ENCODE measurements around the gene PDE6C. TPM values are rescaled to one million over a fixed set of nuclear protein-coding genes. Genes with fewer than 3 reads are reported as not detected.

PDE6C gene
- total RNA-seq, 2 donors from 2014 or later: not detected

- Histone ChIP-seq H3K9me3 (no peaks in the 10 kb centered on the region), H3K4me1 (no peaks in the 10 kb centered on the region), H3K27me3 (no peaks in the 10 kb centered on the region), H3K4me3 (no peak overlapping the region), H3K27ac (no peak overlapping the region), H3K36me3 (no peaks in the 10 kb centered on the region)
- no peak for TF ChIP-seq CTCF (IDR thresholded peaks at IDR 0.05)
- no peak for DNase-seq (ENCODE audit: low spot score)
Measured at GRCh38 chr10:93615576-93616235, 3.4 kb downstream of the PDE6C start.

GRCh38 chr10:93620925-93621324, 8.6 kb downstream of the PDE6C start:
- TF ChIP-seq CTCF (IDR thresholded peaks at IDR 0.05): no peak
- H3K36me3 ChIP-seq: no peaks in the 10 kb centered on the region
- no peak for DNase-seq (ENCODE audit: low spot score)
- no peak overlapping the region for H3K4me3 ChIP-seq
- no peak overlapping the region for H3K27ac ChIP-seq
- no peaks in the 10 kb centered on the region for H3K27me3 ChIP-seq
- H3K9me3 ChIP-seq: no peaks in the 10 kb centered on the region
- H3K4me1 ChIP-seq: no peaks in the 10 kb centered on the region

GRCh38 chr10:93622942-93623341, 10.6 kb downstream of the PDE6C start:
- no peaks in the 10 kb centered on the region for H3K4me1 ChIP-seq
- H3K27ac ChIP-seq: no peak overlapping the region
- no peak for TF ChIP-seq CTCF (IDR thresholded peaks at IDR 0.05)
- no peak overlapping the region for H3K4me3 ChIP-seq
- no peaks in the 10 kb centered on the region for H3K27me3 ChIP-seq
- H3K36me3 ChIP-seq: no peaks in the 10 kb centered on the region
- DNase-seq (ENCODE audit: low spot score): no peak
- H3K9me3 ChIP-seq: no peaks in the 10 kb centered on the region

GRCh38 chr10:93628858-93629257, 16.5 kb downstream of the PDE6C start:
- Histone ChIP-seq H3K4me1 (no peaks in the 10 kb centered on the region), H3K9me3 (no peaks in the 10 kb centered on the region), H3K27me3 (no peaks in the 10 kb centered on the region), H3K27ac (no peak overlapping the region), H3K4me3 (no peak overlapping the region), H3K36me3 (no peaks in the 10 kb centered on the region)
- no peak for TF ChIP-seq CTCF (IDR thresholded peaks at IDR 0.05)
- no peak for DNase-seq (ENCODE audit: low spot score)

GRCh38 chr10:93629647-93630305, 17.4 kb downstream of the PDE6C start:
- TF ChIP-seq CTCF (IDR thresholded peaks at IDR 0.05): no peak
- Histone ChIP-seq H3K27ac (no peak overlapping the region), H3K36me3 (no peaks in the 10 kb centered on the region), H3K27me3 (no peaks in the 10 kb centered on the region), H3K4me3 (no peak overlapping the region), H3K9me3 (no peaks in the 10 kb centered on the region), H3K4me1 (no peaks in the 10 kb centered on the region)
- no peak for DNase-seq (ENCODE audit: low spot score)

Data from right atrium auricular region (tissue), 2 donors.